Glutamatergic neuron (in vitro differentiated cells): ENCODE results near the gene TUNAR. TPM values are rescaled to one million over a fixed set of nuclear protein-coding genes. Genes with fewer than 3 reads are reported as not detected.
A peak's percentile ranks its signal among the peaks of the same experiment; 100 is the strongest.

Experiments
- DNase-seq: peaks from one replicate; pipeline ENCODE4 v3.0.0; 2022
- H3K27ac Mint-ChIP-seq: one replicate; pipeline ENCODE4 v1.8.0; 2020; ENCODE audit warnings: mild to moderate bottlenecking, mixed read lengths, inconsistent platforms; ENCODE audit not compliant: unreplicated experiment
- H3K27me3 Mint-ChIP-seq: one replicate; pipeline ENCODE4 v1.8.0; 2020; ENCODE audit warnings: mild to moderate bottlenecking, moderate library complexity, mixed read lengths, inconsistent platforms; ENCODE audit not compliant: unreplicated experiment
- H3K36me3 Mint-ChIP-seq: one replicate; pipeline ENCODE4 v1.8.0; 2020; ENCODE audit warnings: mild to moderate bottlenecking, mixed read lengths, inconsistent platforms; ENCODE audit not compliant: unreplicated experiment
- H3K4me1 Mint-ChIP-seq: one replicate; pipeline ENCODE4 v1.8.0; 2020; ENCODE audit warnings: mild to moderate bottlenecking, low read depth, mixed read lengths, inconsistent platforms; ENCODE audit not compliant: unreplicated experiment
- H3K4me3 Mint-ChIP-seq: one replicate; pipeline ENCODE4 v1.8.0; 2020; ENCODE audit warnings: mild to moderate bottlenecking, mixed read lengths, inconsistent platforms; ENCODE audit not compliant: unreplicated experiment
- H3K9me3 Mint-ChIP-seq: one replicate; pipeline ENCODE4 v1.8.0; 2020; ENCODE audit warnings: mild to moderate bottlenecking, moderate library complexity, mixed read lengths, inconsistent platforms; ENCODE audit not compliant: unreplicated experiment
- total RNA-seq: library from RNA; stranded (reverse); fragmentation: NEBNext Ultra II Directional; extraction: Animal tissue kit (Norgen Biotek cat#: 25700); gene quantifications from one replicate; pipeline ENCODE4 v1.2.1, GENCODE V29; 2021; ENCODE audit not compliant: unreplicated experiment
- TF ChIP-seq, protein P1 (sequence below): fragments of 200-600 bp; sonication (generic); IDR thresholded peaks from one replicate; pipeline ENCODE4 v1.5.0; 2021; ENCODE audit not compliant: partially characterized antibody, unreplicated experiment

TUNAR gene
- total RNA-seq, 1 donor from 2014 or later: 16.2 TPM

DNA sequence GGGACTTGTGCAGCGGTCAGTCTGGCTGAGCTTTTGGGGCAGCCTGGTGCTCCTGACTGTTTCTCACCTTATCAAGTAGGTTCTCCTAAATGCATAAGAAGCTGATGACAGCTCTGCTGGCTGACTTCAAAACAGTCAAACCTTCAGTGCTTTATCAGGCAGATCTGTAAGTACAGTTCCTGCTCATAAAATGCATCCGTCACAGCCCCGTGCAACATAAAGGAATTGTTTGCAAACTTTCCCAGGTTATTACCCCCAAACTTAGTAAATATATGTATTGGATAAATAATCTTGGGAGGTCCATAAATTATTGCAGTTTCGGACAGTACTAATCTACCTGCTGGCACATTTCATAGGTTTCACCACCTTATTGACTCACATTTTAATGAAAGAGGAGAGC lies 10.7 kb downstream of the TUNAR start:
- peaks cover 2% of the 10 kb centered on the region for H3K9me3 Mint-ChIP-seq
- no peak overlapping the region for H3K27ac Mint-ChIP-seq
- DNase-seq: no peak
- peaks cover 6% of the 10 kb centered on the region for H3K27me3 Mint-ChIP-seq
- TF ChIP-seq, protein P1, sequence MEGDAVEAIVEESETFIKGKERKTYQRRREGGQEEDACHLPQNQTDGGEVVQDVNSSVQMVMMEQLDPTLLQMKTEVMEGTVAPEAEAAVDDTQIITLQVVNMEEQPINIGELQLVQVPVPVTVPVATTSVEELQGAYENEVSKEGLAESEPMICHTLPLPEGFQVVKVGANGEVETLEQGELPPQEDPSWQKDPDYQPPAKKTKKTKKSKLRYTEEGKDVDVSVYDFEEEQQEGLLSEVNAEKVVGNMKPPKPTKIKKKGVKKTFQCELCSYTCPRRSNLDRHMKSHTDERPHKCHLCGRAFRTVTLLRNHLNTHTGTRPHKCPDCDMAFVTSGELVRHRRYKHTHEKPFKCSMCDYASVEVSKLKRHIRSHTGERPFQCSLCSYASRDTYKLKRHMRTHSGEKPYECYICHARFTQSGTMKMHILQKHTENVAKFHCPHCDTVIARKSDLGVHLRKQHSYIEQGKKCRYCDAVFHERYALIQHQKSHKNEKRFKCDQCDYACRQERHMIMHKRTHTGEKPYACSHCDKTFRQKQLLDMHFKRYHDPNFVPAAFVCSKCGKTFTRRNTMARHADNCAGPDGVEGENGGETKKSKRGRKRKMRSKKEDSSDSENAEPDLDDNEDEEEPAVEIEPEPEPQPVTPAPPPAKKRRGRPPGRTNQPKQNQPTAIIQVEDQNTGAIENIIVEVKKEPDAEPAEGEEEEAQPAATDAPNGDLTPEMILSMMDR: no peak
- H3K4me1 Mint-ChIP-seq: peaks cover 20% of the 10 kb centered on the region
- H3K4me3 Mint-ChIP-seq: no peak overlapping the region
- peaks cover 4% of the 10 kb centered on the region for H3K36me3 Mint-ChIP-seq

DNA sequence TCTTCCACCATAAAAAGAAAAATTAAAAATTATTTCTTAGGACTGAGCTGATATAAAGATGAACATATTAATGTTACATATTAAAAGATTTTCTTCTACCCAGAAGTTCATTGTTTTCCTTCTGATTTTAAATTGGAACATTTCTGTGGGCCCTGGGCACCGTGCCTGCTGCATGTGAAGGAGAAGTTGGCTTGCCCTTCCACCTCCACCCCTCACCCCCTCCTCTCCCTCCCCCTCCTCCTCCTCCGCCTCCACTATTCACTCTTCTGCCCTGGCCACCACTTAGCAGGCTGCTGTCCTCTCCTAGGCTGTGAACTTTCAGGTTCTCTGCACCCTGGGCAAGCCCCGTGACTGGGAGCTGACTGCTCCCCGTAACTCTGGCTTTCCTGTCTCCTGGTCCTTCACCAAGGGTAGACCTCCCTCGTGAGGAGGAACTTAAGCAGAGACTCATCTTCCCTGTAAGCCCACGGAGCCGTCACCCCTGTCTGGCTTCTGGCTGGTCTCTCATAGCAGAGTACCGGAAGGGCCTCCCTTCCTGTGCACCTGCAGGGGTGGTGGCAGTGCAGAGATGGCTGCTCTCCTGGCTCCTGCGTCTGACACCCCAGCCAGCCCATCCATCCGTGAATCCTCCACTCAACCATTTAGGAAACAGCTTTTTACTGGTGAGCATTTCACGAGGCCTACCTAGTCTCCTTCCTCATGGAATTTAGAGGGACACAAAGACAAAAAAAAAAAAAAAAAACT lies 12.8 kb downstream of the TUNAR start:
- no peak overlapping the region for H3K27ac Mint-ChIP-seq
- TF ChIP-seq, protein P1: no peak
- H3K27me3 Mint-ChIP-seq: no peaks in the 10 kb centered on the region
- H3K4me3 Mint-ChIP-seq: no peak overlapping the region
- H3K36me3 Mint-ChIP-seq: peaks cover 4% of the 10 kb centered on the region
- peaks cover 27% of the 10 kb centered on the region for H3K4me1 Mint-ChIP-seq
- no peak for DNase-seq
- peaks cover 7% of the 10 kb centered on the region for H3K9me3 Mint-ChIP-seq

DNA sequence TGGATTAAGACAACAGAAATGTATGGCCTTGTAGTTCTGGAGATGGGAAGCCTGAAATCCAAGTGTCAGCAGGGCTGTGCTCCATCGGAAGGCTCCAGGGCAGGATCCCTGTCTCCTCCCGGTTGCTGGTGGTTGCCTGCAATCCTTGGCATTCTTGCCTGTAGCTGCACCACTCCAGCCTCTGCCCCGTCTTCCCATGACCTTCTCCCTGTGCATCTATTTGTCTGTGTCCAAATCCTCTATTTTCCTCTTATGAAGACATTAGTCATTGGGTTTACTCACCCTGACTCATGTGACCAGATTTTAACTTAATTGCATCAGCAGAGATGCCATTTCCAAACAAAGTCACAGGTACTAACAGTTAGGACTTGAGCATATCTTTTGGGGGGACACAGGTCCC lies 15.1 kb downstream of the TUNAR start:
- TF ChIP-seq, protein P1: no peak
- Mint-ChIP-seq H3K36me3 (peaks cover 4% of the 10 kb centered on the region), H3K27ac (no peak overlapping the region), H3K9me3 (peaks cover 14% of the 10 kb centered on the region), H3K4me3 (no peak overlapping the region), H3K27me3 (peaks cover 4% of the 10 kb centered on the region), H3K4me1 (peaks cover 24% of the 10 kb centered on the region)
- no peak for DNase-seq

DNA sequence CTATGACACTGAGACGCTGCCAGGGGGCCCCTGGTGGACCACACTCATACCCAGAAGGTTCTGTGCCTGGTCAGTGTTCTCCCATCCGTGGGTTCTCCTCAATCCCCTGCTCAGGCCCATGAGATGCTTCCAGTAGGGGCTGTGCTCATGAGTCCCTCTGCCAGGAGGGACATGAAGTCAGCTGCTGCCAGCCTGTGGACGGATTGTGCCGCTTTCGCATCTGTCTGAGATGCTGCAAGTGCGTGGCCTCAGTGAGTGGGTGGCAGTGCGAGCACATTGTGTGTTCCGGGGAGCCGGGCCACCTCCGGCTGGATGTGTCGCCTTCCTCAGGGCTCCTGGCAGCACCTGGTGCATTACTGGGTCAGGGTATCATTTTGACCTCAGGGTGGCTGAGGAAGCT lies 15.5 kb downstream of the TUNAR start:
- Mint-ChIP-seq H3K4me3 (no peak overlapping the region), H3K27me3 (peaks cover 4% of the 10 kb centered on the region), H3K27ac (no peak overlapping the region), H3K4me1 (peaks cover 24% of the 10 kb centered on the region), H3K36me3 (peaks cover 4% of the 10 kb centered on the region), H3K9me3 (peaks cover 14% of the 10 kb centered on the region)
- TF ChIP-seq, protein P1: no peak
- DNase-seq: no peak

DNA sequence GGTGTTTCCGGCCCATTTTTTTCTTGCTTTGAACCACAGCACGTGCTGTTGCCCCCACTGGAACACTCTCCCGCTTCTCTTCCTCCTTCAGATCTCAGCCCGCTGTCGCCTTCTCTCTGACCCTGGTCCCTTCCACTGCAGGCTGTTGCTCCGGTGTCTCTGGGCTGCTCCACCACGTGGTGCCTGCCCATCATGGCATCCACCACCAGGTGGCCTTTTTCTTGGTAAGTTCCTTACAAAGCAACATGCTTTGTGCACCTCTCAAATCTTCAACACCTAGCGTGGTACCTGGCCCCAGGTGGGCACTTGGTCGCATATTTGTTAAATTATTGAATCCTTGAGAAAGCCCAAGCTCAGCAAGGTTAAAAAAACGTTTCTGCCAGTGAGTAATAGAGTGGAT lies 19.1 kb downstream of the TUNAR start:
- TF ChIP-seq, protein P1: peak; percentile 37
- Mint-ChIP-seq H3K27me3 (peaks cover 4% of the 10 kb centered on the region), H3K27ac (no peak overlapping the region), H3K36me3 (peaks cover 4% of the 10 kb centered on the region), H3K9me3 (peaks cover 16% of the 10 kb centered on the region), H3K4me3 (peak overlapping the region; percentile 35), H3K4me1 (peaks cover 27% of the 10 kb centered on the region)
- peak; percentile 51 for DNase-seq
